ENCODE results near the gene LRRC63.

LRRC63 gene

DNA sequence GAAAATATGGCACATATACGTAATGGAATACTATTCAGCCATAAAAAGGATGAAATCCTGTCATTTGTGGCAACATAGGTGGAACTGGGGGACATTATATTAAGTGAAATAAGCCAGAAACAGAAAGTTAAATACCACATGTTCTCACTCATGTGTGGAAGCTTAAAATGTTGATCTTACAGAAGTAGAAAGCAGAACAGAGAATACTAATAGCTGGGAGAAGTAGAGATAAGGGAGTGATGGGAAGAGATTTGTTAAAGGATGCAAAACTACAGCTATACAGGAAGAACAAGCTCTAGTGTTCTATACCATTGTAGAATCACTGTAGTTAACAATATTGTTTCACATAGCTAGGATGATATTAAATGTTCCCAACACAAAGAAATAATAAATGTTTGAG is 107.3 kb downstream of the LRRC63 start:
- no peak overlapping the region for H3K4me3 ChIP-seq (ENCODE audit: low read length)
- no peak for DNase-seq (ENCODE audit: low read depth)
- TF ChIP-seq, protein P1, sequence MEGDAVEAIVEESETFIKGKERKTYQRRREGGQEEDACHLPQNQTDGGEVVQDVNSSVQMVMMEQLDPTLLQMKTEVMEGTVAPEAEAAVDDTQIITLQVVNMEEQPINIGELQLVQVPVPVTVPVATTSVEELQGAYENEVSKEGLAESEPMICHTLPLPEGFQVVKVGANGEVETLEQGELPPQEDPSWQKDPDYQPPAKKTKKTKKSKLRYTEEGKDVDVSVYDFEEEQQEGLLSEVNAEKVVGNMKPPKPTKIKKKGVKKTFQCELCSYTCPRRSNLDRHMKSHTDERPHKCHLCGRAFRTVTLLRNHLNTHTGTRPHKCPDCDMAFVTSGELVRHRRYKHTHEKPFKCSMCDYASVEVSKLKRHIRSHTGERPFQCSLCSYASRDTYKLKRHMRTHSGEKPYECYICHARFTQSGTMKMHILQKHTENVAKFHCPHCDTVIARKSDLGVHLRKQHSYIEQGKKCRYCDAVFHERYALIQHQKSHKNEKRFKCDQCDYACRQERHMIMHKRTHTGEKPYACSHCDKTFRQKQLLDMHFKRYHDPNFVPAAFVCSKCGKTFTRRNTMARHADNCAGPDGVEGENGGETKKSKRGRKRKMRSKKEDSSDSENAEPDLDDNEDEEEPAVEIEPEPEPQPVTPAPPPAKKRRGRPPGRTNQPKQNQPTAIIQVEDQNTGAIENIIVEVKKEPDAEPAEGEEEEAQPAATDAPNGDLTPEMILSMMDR (conservative IDR thresholded peaks at IDR 0.05; ENCODE audit: low read depth, low read length) = no peak

DNA sequence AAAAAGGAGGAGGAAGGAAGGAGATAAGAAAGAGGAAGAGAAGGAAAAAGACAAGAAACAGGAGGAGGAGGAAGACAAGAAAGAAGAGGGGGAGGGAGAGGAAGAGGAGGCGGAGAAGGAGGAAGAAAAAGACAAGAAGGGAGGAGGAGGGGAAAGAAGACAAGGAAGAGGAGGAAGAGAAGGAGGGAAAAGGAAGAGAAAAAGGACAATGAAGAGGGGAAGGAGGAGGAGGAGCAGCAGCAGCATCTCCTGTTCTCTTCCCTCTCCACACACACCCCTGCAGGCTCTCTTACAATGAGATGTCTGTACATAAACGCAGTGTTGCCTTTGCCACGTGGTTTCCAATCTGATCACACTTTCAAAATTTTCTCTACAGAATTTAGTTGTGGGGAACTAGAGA is 108.7 kb downstream of the LRRC63 start:
- TF ChIP-seq, protein P1 (conservative IDR thresholded peaks at IDR 0.05; ENCODE audit: low read depth, low read length) = no peak
- no peak overlapping the region for H3K4me3 ChIP-seq (ENCODE audit: low read length)
- DNase-seq (ENCODE audit: low read depth) = no peak

DNA sequence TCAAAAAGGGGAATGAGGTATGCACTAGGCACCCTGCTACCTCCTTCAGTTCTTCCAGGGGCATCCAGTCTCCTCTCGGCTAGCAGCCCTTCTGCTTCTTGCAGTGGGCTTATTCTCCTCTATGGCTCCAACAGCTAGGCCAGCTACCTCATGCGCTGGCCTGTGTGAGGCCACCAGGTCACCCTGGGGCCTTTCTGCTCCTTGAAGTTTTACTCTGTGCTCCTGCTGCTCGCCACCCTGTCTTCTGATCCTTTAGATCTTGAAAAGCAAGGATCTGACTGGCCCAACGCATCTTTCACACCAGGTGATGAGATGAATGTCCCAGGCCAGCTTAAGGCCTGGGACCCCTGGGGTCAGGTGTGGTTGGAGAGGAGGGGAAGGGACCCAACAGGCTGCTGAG is 109.1 kb downstream of the LRRC63 start:
- TF ChIP-seq, protein P1 (conservative IDR thresholded peaks at IDR 0.05; ENCODE audit: low read depth, low read length) = no peak
- no peak for DNase-seq (ENCODE audit: low read depth)
- no peak overlapping the region for H3K4me3 ChIP-seq (ENCODE audit: low read length)

DNA sequence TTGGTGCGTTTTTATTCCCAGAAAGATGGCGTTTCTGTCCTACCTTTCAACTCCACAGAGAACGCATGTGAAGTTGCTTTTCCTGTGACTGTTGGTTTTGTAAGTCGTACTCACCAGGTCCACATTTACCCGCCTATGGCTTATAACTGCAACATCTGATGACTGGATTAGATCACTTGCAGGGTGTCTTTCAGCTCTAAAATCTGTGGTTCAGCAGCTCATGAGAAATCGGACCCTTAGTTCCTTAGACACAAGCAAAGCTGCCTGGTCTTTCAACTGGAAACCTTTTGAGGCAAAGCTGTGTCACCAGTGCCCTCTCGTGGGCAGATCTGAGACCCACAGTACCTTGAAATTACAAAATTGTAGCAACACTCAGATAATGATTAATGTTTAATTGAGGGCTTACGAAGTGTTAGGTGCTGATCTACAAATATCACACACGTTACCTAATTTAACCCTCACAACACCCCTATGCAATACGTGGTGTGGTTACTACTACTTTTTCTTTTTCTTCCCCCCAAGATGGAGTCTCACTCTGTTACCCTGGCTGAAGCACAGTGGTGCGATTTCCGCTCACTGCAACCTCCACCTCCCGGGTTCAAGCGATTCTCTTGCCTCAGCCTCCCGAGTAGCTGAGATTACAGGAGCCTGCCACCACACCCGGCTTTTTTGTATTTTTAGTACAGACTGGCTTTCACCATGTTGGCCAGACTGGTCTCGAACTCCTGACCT is 109.9 kb downstream of the LRRC63 start:
- no peak for DNase-seq (ENCODE audit: low read depth)
- TF ChIP-seq, protein P1 (conservative IDR thresholded peaks at IDR 0.05; ENCODE audit: low read depth, low read length) = peak; percentile 86
- H3K4me3 ChIP-seq (ENCODE audit: low read length) = no peak overlapping the region

DNA sequence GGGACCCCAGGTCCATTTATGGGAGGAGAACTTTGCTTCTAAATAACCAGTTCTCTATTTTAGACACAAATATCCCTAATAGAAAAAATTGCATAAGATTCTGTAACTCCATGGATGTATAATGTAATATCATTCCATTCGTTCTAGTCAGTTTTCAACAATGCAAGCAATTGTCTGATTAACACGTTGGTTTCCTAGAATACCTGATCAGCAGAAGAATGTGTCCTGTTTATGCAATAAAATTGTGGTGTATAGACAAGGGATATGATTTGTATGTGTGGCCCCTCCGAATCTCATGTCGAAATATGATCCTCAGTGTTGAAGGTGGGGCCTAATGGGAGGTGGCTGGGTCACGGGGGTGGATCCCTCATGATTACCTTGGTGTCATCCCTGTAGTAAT is 113.2 kb downstream of the LRRC63 start:
- no peak overlapping the region for H3K4me3 ChIP-seq (ENCODE audit: low read length)
- no peak for DNase-seq (ENCODE audit: low read depth)
- TF ChIP-seq, protein P1 (conservative IDR thresholded peaks at IDR 0.05; ENCODE audit: low read depth, low read length) = no peak

Data from retinal pigment epithelial cell (primary cell).